ENCODE results near the gene LY6G5C. TPM values are rescaled to one million over a fixed set of nuclear protein-coding genes. Genes with fewer than 3 reads are reported as not detected.

The LY6G5C gene
- total and polyA plus RNA-seq, 7 donors = 0.68 to 3.2 (median 1.5) TPM; not detected in 1

DNA sequence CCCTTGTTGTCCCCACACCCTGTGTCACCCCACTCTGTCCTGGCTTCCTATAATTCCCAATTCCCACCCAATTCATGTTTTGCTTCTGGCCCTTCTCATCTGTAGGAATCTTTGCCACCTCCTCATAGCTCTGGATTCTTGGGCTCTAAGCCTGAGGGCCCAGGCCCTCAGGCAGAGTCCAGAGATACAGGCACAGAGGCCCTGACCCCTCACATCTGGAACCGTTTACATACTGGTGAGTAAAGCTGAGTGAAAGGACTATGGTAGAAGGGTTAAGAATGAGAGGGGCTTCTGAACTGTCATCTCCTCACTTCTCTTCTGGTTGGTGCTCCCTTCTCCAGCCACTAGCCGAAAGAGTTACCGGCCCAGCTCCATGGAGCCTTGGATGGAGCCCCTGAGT lies 46.7 kb downstream of the LY6G5C start:
- Histone ChIP-seq H3K9me3 (no peaks in the 10 kb centered on the region), H3K4me1 (no peaks in the 10 kb centered on the region), H3K27ac (no peak overlapping the region), H3K4me3 (no peak overlapping the region), H3K36me3 (peaks cover 63 to 98% (median 81%) of the 10 kb centered on the region in 4 donors), H3K27me3 (no peaks in the 10 kb centered on the region)
- intact Hi-C loops (cut with DNase I) = no loop called here
- DNase-seq = no peak
- TF ChIP-seq POLR2A (IDR thresholded peaks at IDR 0.05) = no peak
- 94% methylated on average over 3 of the region's 3 CpGs for WGBS, 2 donors

- intact Hi-C loops (cut with DNase I) = no loop called here
- H3K36me3 ChIP-seq = peaks cover 62 to 100% (median 88%) of the 10 kb centered on the region in 4 donors
- peak in 2 of 4 donors; percentile 5 to 7 for TF ChIP-seq POLR2AphosphoS5 (IDR thresholded peaks at IDR 0.05)
- TF ChIP-seq CTCF (IDR thresholded peaks at IDR 0.05) = no peak
- TF ChIP-seq EP300 (IDR thresholded peaks at IDR 0.05) = no peak
- TF ChIP-seq POLR2A (IDR thresholded peaks at IDR 0.05) = no peak
- no peaks in the 10 kb centered on the region for H3K9me3 ChIP-seq
- no peaks in the 10 kb centered on the region for H3K27me3 ChIP-seq
- no peak overlapping the region for H3K27ac ChIP-seq
- WGBS, 2 donors = 93 to 96% methylated on average over 7 of the region's 7 CpGs
- no peak for DNase-seq
- H3K4me1 ChIP-seq = no peaks in the 10 kb centered on the region
- H3K4me3 ChIP-seq = no peak overlapping the region
Observed at GRCh38 chr6:31633447-31633846, 47.4 kb downstream of the LY6G5C start.

GRCh38 chr6:31632279-31632946 lies 48.5 kb downstream of the LY6G5C start:
- intact Hi-C loops (cut with DNase I) = no loop called here
- no peak for TF ChIP-seq POLR2A (IDR thresholded peaks at IDR 0.05)
- TF ChIP-seq POLR2AphosphoS5 (IDR thresholded peaks at IDR 0.05) = peak in 1 of 4 donors; percentile 6
- Histone ChIP-seq H3K9me3 (no peaks in the 10 kb centered on the region), H3K4me1 (no peaks in the 10 kb centered on the region), H3K36me3 (peaks cover 67 to 100% (median 94%) of the 10 kb centered on the region in 4 donors), H3K27ac (peak overlapping the region in 2 of 4 donors; percentile 1 to 26), H3K27me3 (no peaks in the 10 kb centered on the region), H3K4me3 (no peak overlapping the region)
- WGBS, 2 donors = 93 to 94% methylated on average over 26 of the region's 26 CpGs
- no peak for DNase-seq

DNA sequence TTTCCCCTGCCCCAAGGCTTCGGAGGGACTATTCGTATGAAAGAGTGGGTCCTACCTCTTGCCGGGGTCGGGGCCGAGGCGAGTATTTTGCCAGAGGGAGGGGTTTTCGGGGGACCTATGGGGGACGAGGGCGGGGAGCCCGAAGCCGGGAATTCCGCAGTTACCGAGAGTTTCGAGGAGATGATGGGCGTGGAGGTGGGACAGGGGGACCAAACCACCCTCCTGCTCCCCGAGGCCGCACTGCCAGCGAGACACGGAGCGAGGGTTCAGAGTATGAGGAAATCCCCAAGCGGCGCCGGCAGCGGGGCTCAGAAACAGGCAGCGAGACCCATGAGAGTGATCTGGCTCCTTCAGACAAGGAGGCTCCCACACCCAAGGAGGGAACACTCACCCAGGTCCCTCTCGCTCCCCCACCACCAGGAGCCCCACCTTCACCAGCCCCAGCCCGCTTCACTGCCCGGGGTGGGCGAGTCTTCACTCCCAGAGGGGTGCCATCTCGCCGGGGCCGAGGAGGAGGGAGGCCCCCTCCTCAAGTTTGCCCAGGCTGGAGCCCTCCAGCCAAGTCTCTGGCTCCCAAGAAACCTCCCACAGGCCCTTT lies 49.1 kb downstream of the LY6G5C start:
- H3K4me1 ChIP-seq = no peaks in the 10 kb centered on the region
- no peaks in the 10 kb centered on the region for H3K27me3 ChIP-seq
- no peak for TF ChIP-seq EP300 (IDR thresholded peaks at IDR 0.05)
- no peak for TF ChIP-seq CTCF (IDR thresholded peaks at IDR 0.05)
- TF ChIP-seq POLR2AphosphoS5 (IDR thresholded peaks at IDR 0.05) = no peak
- TF ChIP-seq POLR2A (IDR thresholded peaks at IDR 0.05) = no peak
- intact Hi-C loops (cut with DNase I) = no loop called here
- H3K36me3 ChIP-seq = peaks cover 67 to 100% (median 94%) of the 10 kb centered on the region in 4 donors
- no peak for DNase-seq
- WGBS, 2 donors = 90 to 93% methylated on average over 32 of the region's 32 CpGs
- peak overlapping the region in 2 of 4 donors; percentile 1 to 26 for H3K27ac ChIP-seq
- H3K4me3 ChIP-seq = no peak overlapping the region
- H3K9me3 ChIP-seq = no peaks in the 10 kb centered on the region

DNA sequence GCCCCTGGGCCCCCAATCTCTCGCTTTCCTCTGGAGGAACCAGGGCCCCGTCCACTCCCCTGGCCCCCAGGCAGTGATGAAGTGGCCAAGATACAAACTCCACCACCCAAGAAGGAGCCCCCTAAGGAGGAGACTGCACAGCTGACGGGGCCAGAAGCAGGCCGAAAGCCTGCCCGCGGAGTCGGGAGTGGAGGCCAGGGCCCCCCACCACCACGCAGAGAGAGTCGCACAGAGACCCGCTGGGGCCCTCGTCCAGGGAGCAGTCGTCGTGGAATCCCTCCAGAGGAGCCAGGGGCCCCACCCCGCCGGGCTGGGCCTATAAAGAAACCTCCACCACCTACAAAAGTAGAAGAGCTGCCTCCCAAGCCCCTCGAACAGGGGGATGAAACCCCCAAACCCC lies 49.7 kb downstream of the LY6G5C start:
- H3K4me3 ChIP-seq = no peak overlapping the region
- WGBS, 2 donors = 89 to 90% methylated on average over 16 of the region's 16 CpGs
- intact Hi-C loops (cut with DNase I) = no loop called here
- H3K4me1 ChIP-seq = no peaks in the 10 kb centered on the region
- peaks cover 61 to 100% (median 94%) of the 10 kb centered on the region in 4 donors for H3K36me3 ChIP-seq
- no peaks in the 10 kb centered on the region for H3K9me3 ChIP-seq
- TF ChIP-seq EP300 (IDR thresholded peaks at IDR 0.05) (no peak), POLR2A (IDR thresholded peaks at IDR 0.05) (no peak), POLR2AphosphoS5 (IDR thresholded peaks at IDR 0.05) (no peak), CTCF (IDR thresholded peaks at IDR 0.05) (no peak)
- H3K27me3 ChIP-seq = no peaks in the 10 kb centered on the region
- no peak for DNase-seq
- no peak overlapping the region for H3K27ac ChIP-seq

Measured in sigmoid colon (tissue), 7 donors.